Astrocyte of the cerebellum (primary cell): Measurements from ENCODE around the gene AMDHD1.

Experiments
- DNase-seq: peaks from one replicate; pipeline ENCODE4 v3.0.0-alpha.2; 2011; ENCODE audit warnings: low read depth
- H3K4me3 ChIP-seq: 2 replicates; pipeline ENCODE4 v1.5.1; 2011; ENCODE audit warnings: mild to moderate bottlenecking, low read depth, low read length, moderate library complexity
- CTCF ChIP-seq: IDR thresholded peaks from 2 replicates; pipeline ENCODE4 v1.5.1; 2012; ENCODE audit warnings: low read length, low read depth, moderate library complexity, mild to moderate bottlenecking; ENCODE audit errors: missing control alignments
- in situ Hi-C: cut with HindIII; loops from 2 replicates; pipeline ENCODE4 v1.10.0; 2017; ENCODE audit warnings: low sequenced_read_pairs

Gene AMDHD1

GRCh38 chr12:95997276-95997675 is 54.1 kb downstream of the AMDHD1 start:
- no peak for DNase-seq
- in situ Hi-C loops = no loop called here
- no peak for TF ChIP-seq CTCF

GRCh38 chr12:95997911-95998510 is 54.9 kb downstream of the AMDHD1 start:
- H3K4me3 ChIP-seq = no peak overlapping the region
- TF ChIP-seq CTCF = no peak
- no peak for DNase-seq
- in situ Hi-C loops = no loop called here

More at GRCh38 chr12:95997276-95997675, 54.1 kb downstream of the AMDHD1 start:
- no peak overlapping the region for H3K4me3 ChIP-seq

GRCh38 chr12:95998611-95999286 is 55.6 kb downstream of the AMDHD1 start:
- peak; percentile 70 for TF ChIP-seq CTCF
- in situ Hi-C loops = no loop called here
- H3K4me3 ChIP-seq = no peak overlapping the region
- DNase-seq = peak; percentile 29

GRCh38 chr12:95999484-95999883 is 56.4 kb downstream of the AMDHD1 start:
- TF ChIP-seq CTCF = no peak

GRCh38 chr12:96000858-96001257 is 57.7 kb downstream of the AMDHD1 start:
- no peak for DNase-seq
- in situ Hi-C loops = no loop called here
- TF ChIP-seq CTCF = no peak
- no peak overlapping the region for H3K4me3 ChIP-seq

More at GRCh38 chr12:95999484-95999883, 56.4 kb downstream of the AMDHD1 start:
- in situ Hi-C loops = no loop called here
- no peak for DNase-seq
- no peak overlapping the region for H3K4me3 ChIP-seq

GRCh38 chr12:96006727-96007126 is 63.6 kb downstream of the AMDHD1 start:
- no peak for DNase-seq
- in situ Hi-C loops = no loop called here
- TF ChIP-seq CTCF = no peak
- no peak overlapping the region for H3K4me3 ChIP-seq
